Left ventricle myocardium superior (tissue), 1 donor: ENCODE measurements around the gene LMOD2. TPM values are rescaled to one million over a fixed set of nuclear protein-coding genes. Genes with fewer than 3 reads are reported as not detected.
"Not testable (repeated sequence)": the region's sequence is repeated elsewhere in the genome, so short reads cannot be mapped to it uniquely, and the experiment has no call there.

ENCODE experiments used
- ATAC-seq: fragments of 200-7000 bp; cut with Tn5 transposase; one replicate; pipeline ENCODE4 v1.9.1; 2020; ENCODE audit warnings: mild to moderate bottlenecking, moderate library complexity
- DNase-seq: peaks from one replicate; pipeline ENCODE4 v3.0.0-alpha.2; 2020
- intact Hi-C: fragments of 100-400 bp; cut with micrococcal nuclease; formaldehyde crosslinking; loops from one replicate; pipeline ENCODE4 v1.11.0; 2022
- long read RNA-seq: library from polyadenylated mRNA; unstranded; transcript quantifications from one replicate; pipeline ENCODE4 v2.0.0, GENCODE V29; 2021
- total RNA-seq: library from RNA; stranded (reverse); fragmentation: NEBNext Ultra II Directional; extraction: Animal tissue kit (Norgen Biotek cat#: 25700); gene quantifications from one replicate; pipeline ENCODE4 v1.2.1, GENCODE V29; 2021
- donor health status: DM: no; HTN: yes; CAD: no; lungs with severe emphysema.

LMOD2 gene, protein sequence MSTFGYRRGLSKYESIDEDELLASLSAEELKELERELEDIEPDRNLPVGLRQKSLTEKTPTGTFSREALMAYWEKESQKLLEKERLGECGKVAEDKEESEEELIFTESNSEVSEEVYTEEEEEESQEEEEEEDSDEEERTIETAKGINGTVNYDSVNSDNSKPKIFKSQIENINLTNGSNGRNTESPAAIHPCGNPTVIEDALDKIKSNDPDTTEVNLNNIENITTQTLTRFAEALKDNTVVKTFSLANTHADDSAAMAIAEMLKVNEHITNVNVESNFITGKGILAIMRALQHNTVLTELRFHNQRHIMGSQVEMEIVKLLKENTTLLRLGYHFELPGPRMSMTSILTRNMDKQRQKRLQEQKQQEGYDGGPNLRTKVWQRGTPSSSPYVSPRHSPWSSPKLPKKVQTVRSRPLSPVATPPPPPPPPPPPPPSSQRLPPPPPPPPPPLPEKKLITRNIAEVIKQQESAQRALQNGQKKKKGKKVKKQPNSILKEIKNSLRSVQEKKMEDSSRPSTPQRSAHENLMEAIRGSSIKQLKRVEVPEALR
- 431 TPM for total RNA-seq
- long read RNA-seq, transcript LMOD2-202 (3 exons, 2,346 nt): major isoform, 14 of 61 reads
- long read RNA-seq, partial matches to known transcripts: 34 of 61 reads
- long read RNA-seq, other reads (novel, unspliced or antisense): 13 of 61 reads

DNA sequence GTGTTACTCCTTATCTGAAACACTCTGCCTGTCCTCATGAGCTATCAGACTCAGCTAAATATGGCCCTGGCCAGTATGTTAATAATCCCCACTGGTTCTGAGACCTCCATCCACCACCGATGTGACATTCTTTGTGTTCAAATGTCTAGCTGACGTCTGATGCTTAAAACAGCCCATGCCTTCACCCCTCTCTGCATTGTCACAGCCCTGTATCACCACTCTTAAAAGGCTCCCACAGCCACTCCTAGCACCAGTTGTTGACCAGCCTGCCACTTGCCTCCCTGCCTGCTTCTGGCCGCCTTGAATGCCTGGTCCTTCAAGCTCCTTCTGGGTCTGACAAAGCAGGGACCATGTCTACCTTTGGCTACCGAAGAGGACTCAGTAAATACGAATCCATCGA, at the start of gene LMOD2:
Gene LMOD2 (plus strand): TSS at position 253 of the 400 bp plus-strand sequence. CDS start 98 bp downstream, at position 351.
- peak; percentile 74 for DNase-seq
- intact Hi-C loops: no loop called here
- ATAC-seq: peak; percentile 88

DNA sequence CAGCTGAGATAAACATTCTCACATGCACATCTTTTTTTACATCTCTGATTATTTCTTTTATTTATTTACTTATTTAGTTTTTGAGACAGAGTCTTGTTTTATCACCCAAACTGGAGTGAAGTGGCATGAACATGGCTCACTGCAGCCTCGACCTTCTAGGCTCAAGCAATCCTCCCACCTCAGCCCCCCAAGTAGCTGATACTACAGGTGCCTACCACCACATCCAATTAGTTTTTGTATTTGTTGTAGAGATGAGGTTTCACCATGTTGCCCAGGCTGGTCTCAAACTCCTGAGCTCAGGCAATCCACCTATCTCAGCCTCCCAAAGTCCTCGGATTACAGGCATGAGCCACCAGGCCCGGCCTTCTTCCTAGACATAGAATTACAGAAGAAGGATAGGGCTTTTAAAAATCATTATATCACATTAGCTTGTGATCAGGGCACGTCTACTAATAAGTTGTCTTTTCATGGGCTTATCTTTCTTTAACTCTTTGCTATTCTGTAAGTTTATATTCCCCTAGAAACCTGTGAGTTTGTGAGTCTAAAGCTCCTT, 48.2 kb upstream of the LMOD2 start:
- intact Hi-C loops: no loop called here
- ATAC-seq (no peak), DNase-seq (no peak)

DNA sequence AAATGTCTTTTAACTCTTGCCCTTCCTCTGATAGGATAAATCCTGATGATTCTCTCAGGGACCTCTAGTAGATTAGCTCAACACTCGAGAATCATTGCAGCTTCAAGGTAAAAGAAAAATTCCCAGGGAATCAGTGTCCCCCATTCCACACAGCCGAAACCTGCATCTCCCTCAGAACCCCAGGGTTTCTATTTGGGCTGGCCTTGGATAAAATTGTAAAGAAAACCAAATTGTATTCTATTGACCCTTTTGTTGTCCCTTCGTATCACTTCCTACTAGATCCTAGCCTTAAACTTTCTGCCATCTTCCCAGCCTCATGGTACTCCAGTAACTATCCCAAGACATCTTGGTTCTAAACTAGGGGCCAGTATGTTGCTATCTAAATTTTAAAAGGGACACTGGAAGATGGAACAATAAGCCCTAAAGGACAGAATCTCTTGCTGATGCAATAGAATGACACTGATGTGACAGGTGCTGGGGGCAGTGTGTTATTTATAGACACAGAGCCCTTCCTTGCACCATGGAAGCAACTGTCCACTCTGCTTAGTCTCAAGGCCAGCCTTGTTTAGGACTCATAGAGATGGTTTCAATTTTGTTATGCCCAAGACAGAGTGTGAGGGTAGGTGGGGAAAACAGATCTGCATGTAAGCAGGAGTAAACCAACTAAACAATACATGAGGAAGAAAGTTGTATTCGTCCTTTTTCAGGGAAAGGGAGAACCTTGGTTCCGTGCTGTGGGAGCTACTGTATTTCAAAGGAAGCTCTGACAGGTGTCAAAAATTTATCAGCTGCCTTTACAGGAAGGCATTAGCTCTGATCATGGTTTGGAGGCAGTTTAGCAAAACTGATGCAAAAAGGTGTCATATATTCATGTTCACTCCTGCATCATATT, 46.4 kb upstream of the LMOD2 start:
- intact Hi-C loops: no loop called here
- DNase-seq: no peak
- peak; percentile 84 for ATAC-seq

DNA sequence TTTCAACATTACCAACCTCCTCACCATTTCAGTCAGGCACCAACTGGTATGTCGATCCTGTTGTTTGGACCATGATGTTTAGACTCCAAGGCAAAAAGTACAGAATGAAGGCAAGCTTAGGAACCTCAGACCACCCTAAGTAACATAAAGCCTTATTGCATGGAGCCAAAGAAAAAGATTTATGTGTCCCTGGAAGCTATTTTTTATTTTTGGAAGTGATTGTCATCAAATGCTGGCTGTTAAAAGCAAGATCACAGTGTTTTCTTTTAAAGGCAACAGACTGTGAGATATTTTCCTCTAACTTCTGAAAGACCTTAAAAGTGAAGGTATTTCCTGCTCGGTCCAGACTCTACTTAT, 45.8 kb upstream of the LMOD2 start:
- intact Hi-C loops: no loop called here
- no peak for DNase-seq
- no peak for ATAC-seq

DNA sequence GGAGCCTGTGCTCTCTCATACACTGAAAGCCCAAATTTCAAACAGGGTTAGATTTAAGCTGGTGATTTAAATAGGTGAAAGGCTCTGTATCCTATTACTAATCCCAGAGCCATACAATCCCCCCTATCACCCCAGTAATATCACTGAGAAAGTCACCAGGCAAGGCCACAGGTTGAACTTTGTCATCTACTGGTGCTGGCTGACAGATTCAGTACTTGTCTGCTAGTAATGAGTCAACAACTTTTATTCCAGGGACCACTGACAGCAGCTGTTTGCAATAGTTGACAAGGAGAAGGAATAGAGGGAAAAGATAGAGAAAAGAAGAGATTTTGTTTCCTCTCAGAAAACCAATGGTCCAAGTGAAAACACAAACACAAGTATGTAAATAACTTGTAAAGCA, 43.6 kb upstream of the LMOD2 start:
- intact Hi-C loops: no loop called here
- DNase-seq: no peak
- peak; percentile 39 for ATAC-seq

DNA sequence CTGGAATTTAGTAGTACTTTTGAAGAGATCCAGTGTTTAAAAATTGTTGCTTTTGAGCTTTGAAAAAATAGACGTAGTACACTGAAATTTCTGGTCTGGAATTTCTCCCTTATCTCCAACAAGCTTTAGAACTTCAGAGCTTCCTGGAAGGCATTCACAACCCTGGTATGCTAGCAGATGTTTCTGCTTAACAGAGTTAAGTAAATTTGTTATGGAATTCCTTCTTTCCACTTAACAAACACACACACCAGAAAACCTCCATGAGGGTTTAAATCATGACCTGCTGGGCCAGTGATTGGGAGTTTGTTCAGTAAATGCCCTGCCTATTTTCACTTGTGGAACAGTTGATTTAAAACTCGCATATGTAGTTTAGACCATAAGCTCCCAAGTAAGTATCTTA, 40.3 kb upstream of the LMOD2 start:
- ATAC-seq (peak; percentile 16), DNase-seq (no peak)
- intact Hi-C loops: no loop called here

DNA sequence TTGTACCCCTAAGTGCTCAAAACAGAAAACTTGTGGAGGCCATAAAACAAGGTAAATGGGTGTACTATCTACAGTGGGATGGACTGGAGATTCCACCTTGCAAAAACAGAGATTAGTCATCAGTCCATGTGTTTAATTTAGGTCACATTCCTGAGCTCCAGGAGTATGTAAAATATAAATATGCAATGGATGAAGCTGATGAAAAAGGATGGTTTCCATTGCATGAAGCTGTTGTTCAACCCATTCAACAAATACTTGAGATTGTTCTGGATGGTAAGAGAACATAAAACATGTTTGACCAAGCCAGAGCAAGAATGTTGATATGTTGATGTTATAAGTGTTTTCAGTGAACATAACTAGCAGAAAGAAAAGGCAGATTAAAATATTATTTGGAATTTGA, 39.4 kb upstream of the LMOD2 start:
- ATAC-seq (no peak), DNase-seq (no peak)
- intact Hi-C loops: no loop called here

DNA sequence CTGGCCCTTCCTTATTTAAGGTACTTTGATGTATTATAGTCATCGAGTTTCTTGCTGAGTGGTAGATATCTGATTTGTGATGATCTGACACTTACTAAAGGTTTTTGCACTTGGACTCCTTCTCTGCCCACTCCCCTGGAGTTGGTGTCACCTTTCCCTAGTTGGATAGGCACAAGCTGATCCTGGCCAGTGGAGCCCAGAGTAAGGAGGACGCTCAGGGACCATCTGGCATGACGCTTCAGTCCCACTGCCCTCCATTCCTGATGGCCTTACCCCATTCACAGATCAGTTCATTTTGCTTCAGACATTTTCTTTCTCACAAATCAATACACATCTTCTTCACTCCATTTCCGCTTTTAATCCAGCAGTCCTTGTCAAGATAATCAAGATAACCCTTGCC, 34.0 kb upstream of the LMOD2 start:
- intact Hi-C loops: no loop called here
- DNase-seq: no peak

DNA sequence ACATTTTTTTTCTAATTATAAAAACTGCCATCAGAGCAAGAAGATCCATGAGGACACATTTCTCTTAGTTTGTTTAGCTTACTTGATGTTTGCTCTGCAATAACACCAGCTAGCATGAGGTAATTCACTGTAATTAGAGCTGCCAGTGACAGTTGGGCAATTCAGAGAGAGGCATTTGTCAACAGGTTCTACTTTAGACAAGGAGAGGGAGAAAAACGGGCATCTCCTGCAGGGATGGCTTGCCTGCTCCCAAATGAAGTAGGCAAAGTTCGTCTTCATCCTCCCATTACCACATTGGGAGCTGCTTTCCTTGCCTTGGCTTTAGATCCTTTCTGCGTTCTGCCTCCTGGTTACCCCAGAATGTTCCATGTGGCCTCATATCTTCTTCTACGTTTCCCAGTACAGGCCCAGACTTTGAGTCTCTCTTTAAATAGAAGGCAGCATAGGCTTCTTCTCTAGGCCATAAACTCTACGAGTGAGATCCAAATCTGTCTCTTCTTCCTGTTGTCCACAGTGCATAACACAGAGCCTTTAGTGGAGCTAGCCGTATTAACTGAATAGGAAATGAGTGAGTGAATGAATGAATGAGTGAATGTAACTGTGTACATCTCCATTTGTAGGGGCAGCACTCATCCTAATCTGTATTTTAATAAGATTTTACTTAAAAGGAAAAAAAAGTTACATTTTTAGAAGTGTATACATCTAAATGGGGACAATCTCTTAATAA, 32.8 kb upstream of the LMOD2 start:
- intact Hi-C loops: no loop called here
- DNase-seq: no peak
- ATAC-seq: peak; percentile 95

More for the DNA sequence above, 34.0 kb upstream of the LMOD2 start:
- ATAC-seq: peak; percentile 19

DNA sequence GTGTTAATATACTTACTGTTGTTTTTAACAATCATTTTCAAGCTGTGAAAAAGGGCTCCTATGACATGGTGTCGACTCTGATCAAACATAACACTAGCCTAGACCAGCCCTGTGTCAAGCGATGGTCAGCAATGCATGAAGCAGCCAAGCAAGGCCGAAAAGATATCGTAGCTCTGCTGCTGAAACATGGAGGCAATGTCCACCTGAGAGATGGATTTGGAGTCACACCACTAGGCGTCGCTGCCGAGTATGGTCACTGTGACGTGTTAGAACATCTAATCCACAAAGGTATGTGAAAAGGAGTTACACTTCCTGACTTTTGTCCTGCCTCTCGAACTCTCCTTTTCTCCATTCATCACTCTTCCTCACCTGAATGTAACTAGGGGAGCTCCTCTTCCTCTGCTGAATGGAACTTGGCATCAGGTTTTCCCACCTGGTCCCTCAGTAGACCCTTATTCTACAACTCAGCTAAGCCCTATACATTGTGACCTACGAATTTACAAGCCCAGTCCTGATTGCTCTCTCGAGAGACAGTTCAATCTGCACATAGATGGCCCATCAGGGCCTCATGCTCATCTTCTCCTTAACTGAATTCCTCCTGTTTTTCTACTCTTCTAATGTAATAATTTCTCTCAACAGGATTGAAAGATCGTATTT, 31.0 kb upstream of the LMOD2 start:
- intact Hi-C loops: no loop called here
- DNase-seq (peak; percentile 47), ATAC-seq (no peak)

DNA sequence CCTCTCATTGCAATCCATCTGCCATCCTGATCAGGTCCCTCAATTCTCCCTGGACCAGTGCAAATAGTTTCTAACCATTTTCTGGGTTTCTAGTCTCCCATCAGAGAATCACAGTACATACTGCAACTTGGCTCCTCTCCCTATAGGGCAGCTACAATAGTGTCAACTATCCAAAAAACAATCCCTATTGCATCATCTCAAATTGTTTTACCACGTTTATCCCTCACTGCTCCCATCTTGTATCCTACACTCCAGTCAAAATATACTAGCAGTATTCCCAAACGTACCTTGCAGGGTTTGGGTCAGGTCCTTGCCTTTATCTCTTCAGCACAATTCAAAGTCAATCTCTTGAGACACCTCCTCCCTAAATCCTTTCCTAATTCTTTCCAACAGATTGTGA, 30.4 kb upstream of the LMOD2 start:
- intact Hi-C loops: no loop called here
- DNase-seq (no peak), ATAC-seq (no peak)

DNA sequence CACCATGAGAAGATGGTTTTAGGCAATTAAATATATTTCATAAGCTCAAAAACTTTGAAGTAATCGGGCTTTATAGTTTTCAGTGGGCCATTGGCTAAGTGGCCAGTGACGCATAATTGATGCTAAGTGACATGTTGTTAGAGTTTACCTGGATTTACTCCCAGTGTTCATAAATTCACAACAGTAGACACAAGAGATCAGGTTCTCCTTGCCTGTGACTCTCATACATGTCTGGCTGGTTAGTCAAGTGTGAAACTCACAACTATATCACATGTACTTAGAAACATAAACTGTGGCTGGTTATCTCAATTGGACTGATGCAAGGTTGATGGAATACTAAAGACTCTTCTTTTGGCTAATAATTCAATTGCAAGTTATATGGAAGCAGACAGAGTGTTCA, 27.8 kb upstream of the LMOD2 start:
- ATAC-seq (no peak), DNase-seq (no peak)
- intact Hi-C loops: no loop called here

DNA sequence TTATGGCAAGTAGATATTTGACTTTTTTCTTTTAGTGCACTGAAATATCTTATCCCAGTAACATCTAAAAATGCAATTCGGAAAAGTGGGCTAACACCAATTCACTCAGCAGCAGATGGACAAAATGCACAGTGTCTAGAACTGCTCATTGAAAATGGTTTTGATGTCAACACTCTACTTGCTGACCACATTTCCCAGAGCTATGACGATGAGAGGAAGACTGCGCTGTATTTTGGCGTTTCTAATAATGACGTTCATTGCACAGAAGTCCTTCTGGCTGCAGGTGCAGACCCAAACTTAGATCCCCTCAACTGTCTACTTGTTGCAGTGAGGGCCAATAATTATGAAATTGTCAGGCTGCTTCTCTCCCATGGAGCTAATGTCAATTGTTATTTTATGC, 26.8 kb upstream of the LMOD2 start:
- DNase-seq (no peak), ATAC-seq (no peak)
- intact Hi-C loops: no loop called here

DNA sequence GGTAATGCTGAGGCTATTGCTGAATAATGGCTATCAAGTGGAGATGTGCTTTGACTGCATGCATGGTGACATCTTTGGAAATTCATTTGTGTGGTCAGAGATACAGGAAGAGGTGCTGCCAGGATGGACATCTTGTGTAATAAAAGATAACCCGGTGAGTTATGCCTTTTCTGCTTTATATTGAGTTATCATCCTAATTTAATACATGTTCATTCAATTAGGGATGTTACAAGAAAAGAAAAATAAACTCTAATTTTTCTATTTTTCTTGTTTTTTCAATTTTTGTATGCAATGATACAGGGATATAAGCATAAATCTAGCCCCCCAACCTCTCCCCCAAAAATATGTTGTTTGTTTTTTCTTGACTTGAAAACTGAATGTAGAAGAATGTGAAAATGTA, 26.4 kb upstream of the LMOD2 start:
- intact Hi-C loops: no loop called here

DNA sequence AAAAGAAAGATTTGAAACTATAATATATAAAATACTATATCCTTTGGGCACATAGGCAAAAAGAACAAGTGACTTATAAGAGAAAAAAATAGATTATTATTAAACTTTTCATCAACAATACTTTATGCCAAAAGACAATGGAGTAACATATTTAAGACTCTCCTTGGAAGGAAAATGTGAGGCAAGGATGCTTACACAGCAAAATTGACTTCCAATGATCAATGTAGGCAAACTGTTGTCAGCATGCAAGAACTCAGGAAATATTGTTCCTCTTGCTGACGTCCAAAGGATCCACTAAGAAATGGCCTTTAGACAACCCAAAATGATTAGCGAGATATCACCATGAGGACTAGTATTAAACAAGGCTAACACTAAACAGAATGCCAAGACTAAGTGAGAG, 22.9 kb upstream of the LMOD2 start:
- intact Hi-C loops: no loop called here
- DNase-seq (no peak), ATAC-seq (no peak)

More for the DNA sequence above, 26.4 kb upstream of the LMOD2 start:
- ATAC-seq (no peak), DNase-seq (no peak)

DNA sequence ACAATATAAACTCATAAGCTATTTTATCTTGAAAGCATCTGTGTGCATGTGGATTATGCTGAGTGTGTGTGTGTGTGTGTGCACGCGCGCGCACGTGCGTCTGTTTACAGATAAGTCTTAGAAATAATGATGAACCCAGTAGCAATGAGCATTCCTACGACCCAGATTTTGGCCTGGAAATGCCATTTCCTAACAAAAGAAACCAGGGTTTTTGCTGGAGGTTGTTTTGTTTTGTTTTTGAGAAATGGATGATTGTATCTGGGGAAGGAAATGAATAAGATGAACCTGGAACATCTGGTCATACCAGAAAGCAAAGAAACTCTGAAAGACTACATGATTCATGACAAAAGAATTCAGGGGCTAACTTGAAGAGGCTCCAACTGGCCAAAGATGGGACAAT, 22.1 kb upstream of the LMOD2 start:
- no peak for ATAC-seq
- intact Hi-C loops: no loop called here
- DNase-seq: no peak

DNA sequence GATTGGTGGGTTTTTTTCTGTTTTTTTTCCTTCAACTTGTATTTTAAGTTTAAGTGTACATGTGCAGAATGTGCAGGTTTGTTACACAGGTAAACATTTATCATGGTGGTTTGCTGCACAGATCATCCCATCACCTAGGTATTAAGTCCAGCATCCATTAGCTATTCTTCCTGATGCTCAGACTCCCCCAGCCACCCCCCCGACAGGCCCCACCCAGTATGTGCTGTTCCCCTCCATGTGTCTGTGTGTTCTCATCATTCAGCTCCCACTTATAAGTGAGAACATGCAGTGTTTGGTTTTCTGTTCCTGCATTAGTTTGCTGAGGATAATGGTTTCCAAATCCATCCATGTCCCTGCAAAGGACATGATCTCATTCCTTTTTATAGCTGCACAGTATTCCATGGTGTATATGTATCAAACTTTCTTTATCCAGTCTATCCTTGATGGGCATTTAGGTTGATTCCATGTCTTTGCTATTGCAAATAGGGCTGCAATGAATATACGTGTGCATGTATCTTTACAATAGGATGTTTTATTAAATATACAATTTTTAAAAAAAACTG, 21.6 kb upstream of the LMOD2 start:
- ATAC-seq (peak; percentile 85), DNase-seq (peak; percentile 39)
- intact Hi-C loops: not testable (repeated sequence)
